ES-I3 (cell line): ENCODE data around the gene MSLN.

Experiments
- H3K36me3 ChIP-seq: 2 replicates; pipeline ENCODE4 v1.6.1; 2013; ENCODE audit warnings: mild to moderate bottlenecking, low read length, control low read depth, moderate library complexity; ENCODE audit not compliant: insufficient read depth
- H3K4me1 ChIP-seq: 2 replicates; pipeline ENCODE4 v1.6.1; 2013; ENCODE audit warnings: mild to moderate bottlenecking, control low read depth, low read length; ENCODE audit not compliant: insufficient read depth
- H3K9ac ChIP-seq: 2 replicates; pipeline ENCODE4 v1.6.1; 2013; ENCODE audit warnings: low read depth, mild to moderate bottlenecking, low read length, moderate library complexity
- H3K9me3 ChIP-seq: 2 replicates; pipeline ENCODE4 v1.6.1; 2013; ENCODE audit warnings: mild to moderate bottlenecking, low read length, moderate library complexity; ENCODE audit not compliant: control insufficient read depth, insufficient read depth

Gene MSLN

GRCh38 chr16:727291-727977 is 33.1 kb upstream of the MSLN start:
- H3K9ac ChIP-seq, result peak overlapping the region; percentile 74

GRCh38 chr16:728131-728889 is 32.2 kb upstream of the MSLN start:
- H3K36me3 ChIP-seq, result no peaks in the 10 kb centered on the region
- H3K9ac ChIP-seq, result peak overlapping the region; percentile 77
- H3K9me3 ChIP-seq, result no peaks in the 10 kb centered on the region
- no peaks in the 10 kb centered on the region; the same call in 1 of the 2 replicates for H3K4me1 ChIP-seq

More at GRCh38 chr16:727291-727977, 33.1 kb upstream of the MSLN start:
- no peaks in the 10 kb centered on the region for H3K9me3 ChIP-seq
- H3K4me1 ChIP-seq, result no peaks in the 10 kb centered on the region; the same call in 1 of the 2 replicates
- H3K36me3 ChIP-seq, result no peaks in the 10 kb centered on the region

GRCh38 chr16:728890-729744 is 31.4 kb upstream of the MSLN start:
- no peaks in the 10 kb centered on the region; the same call in 1 of the 2 replicates for H3K4me1 ChIP-seq
- H3K9me3 ChIP-seq, result no peaks in the 10 kb centered on the region
- H3K36me3 ChIP-seq, result no peaks in the 10 kb centered on the region
- peak overlapping the region; percentile 77; the same call in 1 of the 2 replicates for H3K9ac ChIP-seq

GRCh38 chr16:729768-730665 is 30.5 kb upstream of the MSLN start:
- Histone ChIP-seq H3K4me1 (no peaks in the 10 kb centered on the region; the same call in 1 of the 2 replicates), H3K9ac (no peak overlapping the region), H3K36me3 (no peaks in the 10 kb centered on the region), H3K9me3 (no peaks in the 10 kb centered on the region)

- no peaks in the 10 kb centered on the region for H3K9me3 ChIP-seq
- no peaks in the 10 kb centered on the region for H3K36me3 ChIP-seq
- no peak overlapping the region for H3K9ac ChIP-seq
- no peaks in the 10 kb centered on the region; the same call in 1 of the 2 replicates for H3K4me1 ChIP-seq
These were observed 29.6 kb upstream of the MSLN start for GRCh38 chr16:730666-731509.

- H3K9ac ChIP-seq, result no peak overlapping the region
- peaks cover 5% of the 10 kb centered on the region; the same call in 1 of the 2 replicates for H3K36me3 ChIP-seq
- 0 out of 2 replicates have a peak, but pooled peaks cover 2% of the 10 kb centered on the region for H3K4me1 ChIP-seq
- no peaks in the 10 kb centered on the region for H3K9me3 ChIP-seq
These were observed 28.2 kb upstream of the MSLN start for GRCh38 chr16:732332-732731.

- H3K9ac ChIP-seq, result no peak overlapping the region
- H3K4me1 ChIP-seq, result peaks cover 3% of the 10 kb centered on the region; the same call in 1 of the 2 replicates
- H3K9me3 ChIP-seq, result no peaks in the 10 kb centered on the region
- H3K36me3 ChIP-seq, result peaks cover 5% of the 10 kb centered on the region; the same call in 1 of the 2 replicates
These were observed 27.6 kb upstream of the MSLN start for GRCh38 chr16:732936-733335.

GRCh38 chr16:733382-734207 is 26.9 kb upstream of the MSLN start:
- H3K9ac ChIP-seq, result no peak overlapping the region
- peaks cover 5% of the 10 kb centered on the region; the same call in 1 of the 2 replicates for H3K36me3 ChIP-seq
- H3K9me3 ChIP-seq, result no peaks in the 10 kb centered on the region
- H3K4me1 ChIP-seq, result peaks cover 3% of the 10 kb centered on the region; the same call in 1 of the 2 replicates

GRCh38 chr16:734208-734980 is 26.1 kb upstream of the MSLN start:
- peaks cover 3% of the 10 kb centered on the region; the same call in 1 of the 2 replicates for H3K4me1 ChIP-seq
- H3K9ac ChIP-seq, result no peak overlapping the region
- peaks cover 5% of the 10 kb centered on the region; the same call in 1 of the 2 replicates for H3K36me3 ChIP-seq
- no peaks in the 10 kb centered on the region for H3K9me3 ChIP-seq

GRCh38 chr16:734981-735881 is 25.3 kb upstream of the MSLN start:
- Histone ChIP-seq H3K4me1 (peaks cover 6% of the 10 kb centered on the region; the same call in 1 of the 2 replicates), H3K9ac (no peak overlapping the region), H3K9me3 (no peaks in the 10 kb centered on the region), H3K36me3 (peaks cover 5% of the 10 kb centered on the region; the same call in 1 of the 2 replicates)
